GM19328 (cell line): ENCODE results near the gene FAM20C.

Source experiments
- ATAC-seq: cut with Tn5 transposase; IDR thresholded peaks from one replicate; pipeline ENCODE4 v1.9.1; 2021; ENCODE audit warnings: mild to moderate bottlenecking, moderate library complexity; ENCODE audit not compliant: unreplicated experiment

FAM20C gene

DNA sequence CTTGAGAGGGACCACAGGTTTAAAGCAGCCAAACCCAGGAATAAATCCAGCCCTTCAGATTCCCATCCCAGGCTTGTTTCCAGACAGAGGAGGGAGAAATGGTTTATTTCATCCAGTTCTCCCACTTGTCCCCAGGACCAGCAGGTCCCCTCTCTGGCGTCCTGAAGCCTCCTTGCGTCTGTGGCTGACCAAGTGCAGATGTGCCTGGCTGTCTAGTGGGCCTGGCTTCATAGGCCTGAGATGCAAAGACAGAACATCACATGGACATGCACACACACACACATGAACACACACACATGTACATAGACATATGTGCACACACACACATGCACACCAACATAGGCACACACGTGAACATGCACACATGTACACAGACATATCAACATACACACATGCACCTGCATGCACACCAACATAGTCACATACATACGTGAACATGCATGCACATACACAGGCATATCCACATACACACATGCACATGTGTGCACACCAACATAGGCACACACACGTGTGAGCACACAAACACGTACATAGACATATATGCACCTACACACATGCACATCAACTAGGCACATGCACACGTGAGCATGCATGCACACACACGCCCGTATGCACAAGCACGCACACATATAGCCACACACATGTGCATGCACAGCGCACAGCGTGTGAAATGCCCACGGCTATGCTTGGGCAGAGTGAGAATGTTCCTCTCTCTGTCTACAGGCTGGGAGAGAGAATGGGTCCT, 108.3 kb downstream of the FAM20C start:
- no peak for ATAC-seq

DNA sequence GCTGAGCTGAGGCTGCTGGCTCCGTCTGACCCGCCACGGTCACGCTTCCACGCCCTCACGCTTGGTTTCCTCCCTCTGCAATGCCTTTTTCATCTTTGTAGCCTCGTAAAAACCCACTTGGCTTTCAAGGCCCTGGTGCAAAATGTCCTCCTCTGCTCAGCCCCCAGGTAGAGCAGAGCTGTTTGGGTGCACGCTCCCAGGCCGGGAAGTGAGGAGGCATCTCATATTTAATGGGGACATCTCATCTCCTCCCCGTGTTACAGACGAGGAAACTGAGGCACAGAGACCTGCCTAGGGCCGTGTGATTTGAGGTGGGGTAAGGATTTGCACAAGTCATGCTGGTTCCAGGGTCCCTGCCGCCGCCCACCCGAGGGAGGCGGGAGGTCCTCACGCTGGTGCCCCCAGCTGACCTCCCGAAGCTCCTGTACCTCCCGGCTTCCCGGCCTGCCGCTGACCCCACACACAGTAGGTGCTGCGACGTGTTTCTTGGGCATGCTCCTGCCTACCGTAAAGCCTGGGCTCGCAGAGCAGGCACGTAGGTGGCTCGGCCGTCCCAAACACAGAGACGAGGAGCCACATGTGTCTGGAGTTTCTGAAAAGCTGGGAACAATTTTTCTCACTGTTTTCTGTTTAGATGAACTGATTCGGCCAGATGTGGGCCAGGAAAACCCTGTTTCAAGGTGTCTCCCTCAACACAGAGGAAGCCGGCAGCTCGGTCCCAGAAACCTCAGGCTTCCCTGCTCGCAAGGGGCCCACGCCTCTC, 109.1 kb downstream of the FAM20C start:
- no peak for ATAC-seq

DNA sequence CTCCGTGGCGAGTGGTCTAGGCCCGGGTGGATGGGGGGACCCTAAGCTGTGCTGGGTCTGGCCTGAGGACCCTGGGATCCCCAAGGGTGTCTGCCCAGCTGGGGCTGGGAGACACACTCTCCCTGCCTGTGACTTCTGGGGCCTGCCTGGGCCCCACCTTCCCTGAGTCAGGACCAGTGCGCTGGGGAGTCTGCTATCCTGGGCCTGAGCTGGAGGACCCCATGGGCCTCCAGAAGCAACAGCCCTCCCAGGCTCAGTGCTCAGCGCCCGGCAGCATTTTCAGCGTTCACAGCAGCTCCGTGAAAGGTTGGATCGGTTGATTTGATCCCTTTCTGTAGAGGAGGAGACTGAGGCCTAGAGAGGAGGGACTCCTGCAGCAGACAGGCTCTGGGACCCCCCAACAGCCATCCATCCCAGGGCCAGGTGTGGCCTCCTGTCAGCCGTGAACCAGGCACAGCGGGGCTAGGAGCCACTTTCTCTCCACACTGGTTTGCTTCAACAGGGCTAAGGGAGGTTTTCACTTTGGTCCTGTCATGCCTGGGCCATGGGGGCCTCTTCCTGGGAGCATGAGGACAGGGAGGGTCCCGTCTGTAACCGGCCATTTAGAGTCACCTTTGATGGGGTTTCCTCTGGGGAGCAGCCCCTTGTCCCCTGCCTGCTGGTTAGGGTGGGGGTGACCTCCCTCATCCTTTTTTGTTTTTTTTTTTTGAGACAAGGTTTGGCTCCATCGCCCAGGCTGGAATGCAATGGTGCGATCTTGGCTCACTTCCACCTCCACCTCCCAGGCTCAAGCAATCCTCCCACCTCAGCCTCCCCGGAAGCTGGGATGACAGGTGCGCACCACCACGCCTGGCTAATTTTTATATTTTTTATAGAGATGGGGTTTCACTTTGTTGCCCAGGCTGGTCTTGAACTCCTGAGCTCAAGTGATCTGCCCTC, 110.0 kb downstream of the FAM20C start:
- no peak for ATAC-seq

DNA sequence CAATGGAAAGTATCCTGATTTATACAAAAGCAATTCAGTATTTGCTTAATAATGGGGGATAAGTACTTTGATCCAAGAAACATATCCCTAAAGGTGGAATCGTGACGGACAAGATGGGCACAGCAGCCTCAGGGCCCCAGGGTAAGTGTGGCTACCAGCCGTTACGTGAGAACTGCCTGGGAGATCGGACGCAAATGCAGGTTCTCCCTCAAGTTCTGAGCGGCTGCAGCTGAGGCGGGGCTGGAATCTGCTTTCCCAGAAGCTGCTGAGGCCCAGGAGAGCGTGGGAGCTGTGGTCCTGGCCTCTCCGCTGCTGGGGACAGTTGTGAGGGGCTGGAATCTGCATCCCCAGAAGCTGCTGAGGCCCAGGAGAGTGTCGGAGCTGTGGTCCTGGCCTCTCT, 111.1 kb downstream of the FAM20C start:
- ATAC-seq, result no peak

DNA sequence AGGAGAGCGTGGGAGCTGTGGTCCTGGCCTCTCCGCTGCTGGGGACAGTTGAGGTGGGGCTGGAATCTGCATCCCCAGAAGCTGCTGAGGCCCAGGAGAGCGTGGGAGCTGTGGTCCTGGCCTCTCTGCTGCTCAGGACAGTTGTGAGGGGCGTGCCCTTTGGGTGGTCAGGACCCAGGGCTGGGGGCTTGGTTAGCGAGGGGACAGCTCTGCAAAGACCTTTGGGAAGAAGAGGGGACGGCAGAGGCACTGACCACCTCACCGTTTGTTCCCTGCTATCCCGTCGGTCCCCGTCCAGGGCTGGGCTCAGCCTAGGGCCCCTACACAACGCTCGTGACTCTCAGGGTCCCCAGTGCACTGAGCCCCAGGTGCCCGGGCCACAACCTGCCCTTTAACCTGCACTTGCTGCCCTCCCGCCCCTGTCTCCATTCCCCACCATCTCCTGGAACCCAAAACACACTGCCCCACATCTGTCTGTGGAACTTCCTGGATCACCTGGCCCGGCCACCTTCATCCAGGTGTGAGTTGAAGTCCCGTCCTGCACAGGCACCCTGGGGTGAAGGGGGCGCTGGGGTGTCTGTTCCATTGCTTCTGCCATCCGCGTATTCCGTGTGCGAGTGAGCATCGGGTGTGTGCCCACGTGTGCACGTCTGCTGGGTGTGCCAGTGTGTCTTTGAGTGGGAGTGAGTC, 111.7 kb downstream of the FAM20C start:
- no peak for ATAC-seq

DNA sequence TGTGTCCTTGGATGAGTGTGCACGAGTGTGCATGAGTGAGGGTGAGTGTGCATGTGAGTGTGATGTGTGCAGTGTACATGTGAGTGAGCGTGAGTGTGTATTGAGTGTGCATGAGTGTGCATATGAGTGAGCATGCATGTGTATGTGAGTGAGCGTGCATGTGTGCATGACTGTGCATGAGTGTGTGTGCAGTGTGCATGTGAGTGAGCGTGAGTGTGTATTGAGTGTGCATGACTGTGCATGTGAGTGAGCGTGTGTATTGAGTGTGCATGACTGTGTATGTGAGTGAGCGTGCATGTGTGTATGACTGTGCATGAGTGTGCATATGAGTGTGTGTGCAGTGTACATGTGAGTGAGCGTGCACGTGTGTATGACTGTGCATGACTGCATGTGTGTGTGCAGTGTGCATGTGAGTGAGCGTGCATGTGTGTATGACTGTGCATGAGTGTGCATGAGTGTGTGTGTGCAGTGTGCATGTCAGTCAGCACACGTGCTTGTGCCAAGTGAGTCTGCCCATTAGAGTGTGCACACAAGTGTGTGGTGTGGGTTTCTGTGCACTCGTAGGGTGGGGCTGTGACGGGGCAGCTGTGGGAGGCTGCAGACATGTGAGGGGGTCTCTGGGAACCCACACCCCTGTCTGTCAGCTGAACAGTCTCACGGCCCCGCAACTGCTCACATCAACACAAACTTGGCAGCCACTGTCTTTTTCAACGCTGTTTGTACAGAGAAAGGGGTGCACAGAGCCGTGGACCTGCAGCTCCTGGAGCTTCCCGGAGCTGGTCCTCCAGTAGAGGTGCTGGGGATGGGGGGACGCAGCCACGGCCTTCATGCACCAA, 112.4 kb downstream of the FAM20C start:
- ATAC-seq, result no peak

DNA sequence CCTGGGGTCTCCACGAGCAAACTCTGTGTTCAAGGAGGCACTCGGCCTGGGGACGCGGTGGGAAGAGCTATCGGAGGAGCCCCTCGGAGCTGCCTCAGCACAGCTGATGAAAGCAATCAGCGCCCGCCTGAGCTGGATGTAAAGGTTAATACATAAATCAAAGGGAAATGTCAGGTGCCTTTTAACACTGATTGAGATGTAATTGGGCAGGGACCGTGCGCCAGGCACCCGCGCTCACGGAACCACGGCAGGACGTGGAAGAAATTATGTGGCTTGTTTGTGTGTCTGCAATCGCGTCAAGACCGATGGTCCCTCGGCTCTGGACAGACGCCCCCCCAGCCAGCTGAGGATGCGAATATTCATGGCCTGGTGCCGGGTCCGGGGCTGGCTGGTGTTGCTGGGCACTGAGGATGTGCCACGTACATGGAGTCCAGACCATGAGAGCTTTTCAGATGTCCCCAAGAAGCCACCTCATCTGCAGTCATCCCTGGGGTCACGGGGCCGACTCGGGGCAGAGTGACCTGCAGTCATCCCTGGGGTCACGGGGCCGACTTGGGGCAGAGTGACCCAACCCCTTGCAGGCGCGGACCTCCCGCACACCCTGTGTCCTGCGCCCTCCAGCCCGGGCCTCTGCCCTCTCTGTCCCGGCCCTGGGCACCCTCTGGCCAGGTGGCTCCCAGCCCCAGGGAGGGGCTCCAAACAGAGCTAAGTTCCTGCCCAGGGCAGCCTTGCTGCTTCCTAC, 113.2 kb downstream of the FAM20C start:
- ATAC-seq, result no peak

DNA sequence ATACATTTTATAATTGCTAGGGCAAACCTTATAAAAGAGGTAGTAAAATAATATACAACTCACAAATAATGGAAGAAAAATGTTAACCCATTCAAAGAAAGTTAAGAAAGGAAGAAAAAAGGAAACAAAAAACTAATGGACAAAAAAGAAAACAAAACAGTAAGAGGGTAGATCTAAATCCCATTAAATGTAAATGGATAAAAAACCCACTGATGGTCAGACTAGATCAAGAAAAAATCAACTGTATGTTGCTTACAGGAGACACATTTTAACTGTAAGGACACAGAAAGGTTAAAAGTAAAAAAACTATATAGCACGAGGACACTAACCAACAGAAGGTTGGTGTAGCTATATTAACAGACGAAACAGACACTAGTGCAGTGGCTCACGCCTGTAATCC, 115.6 kb downstream of the FAM20C start:
- no peak for ATAC-seq

DNA sequence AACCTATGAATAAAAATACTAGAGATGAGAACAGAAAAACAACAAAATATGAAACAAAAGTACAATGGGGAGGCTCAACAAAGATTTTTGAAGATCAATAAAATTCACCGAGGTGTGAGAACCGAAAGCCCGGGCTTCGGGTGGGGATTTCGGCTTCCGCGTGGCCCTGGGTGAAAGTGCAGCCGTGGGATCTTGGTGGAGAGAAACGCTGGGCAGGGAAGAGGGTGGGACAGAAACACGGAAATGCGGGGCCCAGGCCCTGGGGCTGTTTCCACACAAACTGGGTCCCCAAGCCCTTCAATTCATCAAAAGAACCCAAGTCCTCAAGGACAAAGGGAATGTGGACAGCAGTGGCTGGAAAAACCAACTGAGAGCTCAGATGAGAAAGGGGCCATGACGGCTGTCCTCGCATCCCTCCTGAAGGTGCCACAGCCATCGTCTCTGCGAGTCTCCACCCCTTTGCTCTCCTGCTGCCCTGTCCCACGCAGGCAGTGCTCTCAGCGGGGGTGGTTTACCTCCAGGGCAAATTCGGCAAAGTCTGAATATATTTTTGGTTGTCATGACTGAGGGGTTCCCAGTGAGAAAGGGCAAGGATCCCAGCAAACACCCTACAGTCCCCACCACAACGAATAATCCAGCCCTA, 117.3 kb downstream of the FAM20C start:
- no peak for ATAC-seq
